HUES64 (cell line): ENCODE data around the gene MX2.

Source experiments
- H3K27ac ChIP-seq: 2 replicates; pipeline ENCODE4 v1.7.0; 2013; ENCODE audit warnings: low read depth, low read length, inconsistent platforms
- H3K27me3 ChIP-seq: 2 replicates; pipeline ENCODE4 v1.6.1; 2013; ENCODE audit warnings: mild to moderate bottlenecking, low read length; ENCODE audit not compliant: insufficient read depth
- H3K36me3 ChIP-seq: 2 replicates; pipeline ENCODE4 v1.6.1; 2013; ENCODE audit warnings: mild to moderate bottlenecking, low read length; ENCODE audit not compliant: insufficient read depth
- H3K4me1 ChIP-seq: 2 replicates; pipeline ENCODE4 v1.6.1; 2013; ENCODE audit warnings: mild to moderate bottlenecking, low read length, moderate library complexity; ENCODE audit not compliant: insufficient read depth
- H3K4me3 ChIP-seq: 2 replicates; pipeline ENCODE4 v1.5.1; 2013; ENCODE audit warnings: mild to moderate bottlenecking, low read length, moderate library complexity
- H3K9ac ChIP-seq: 2 replicates; pipeline ENCODE4 v1.6.1; 2013; ENCODE audit warnings: mild to moderate bottlenecking, low read depth, low read length
- H3K9me3 ChIP-seq: 2 replicates; pipeline ENCODE4 v1.6.1; 2013; ENCODE audit warnings: low read depth, low read length; ENCODE audit not compliant: insufficient read depth
- WGBS: fragments of 150-250, 120-280 bp; methylation state at CpG from one replicate; pipeline ENCODE4 v1.1.7; 2013; ENCODE audit warnings: missing lambda C conversion rate; 5-methylcytosine and 5-hydroxymethylcytosine counted together

MX2 gene

DNA sequence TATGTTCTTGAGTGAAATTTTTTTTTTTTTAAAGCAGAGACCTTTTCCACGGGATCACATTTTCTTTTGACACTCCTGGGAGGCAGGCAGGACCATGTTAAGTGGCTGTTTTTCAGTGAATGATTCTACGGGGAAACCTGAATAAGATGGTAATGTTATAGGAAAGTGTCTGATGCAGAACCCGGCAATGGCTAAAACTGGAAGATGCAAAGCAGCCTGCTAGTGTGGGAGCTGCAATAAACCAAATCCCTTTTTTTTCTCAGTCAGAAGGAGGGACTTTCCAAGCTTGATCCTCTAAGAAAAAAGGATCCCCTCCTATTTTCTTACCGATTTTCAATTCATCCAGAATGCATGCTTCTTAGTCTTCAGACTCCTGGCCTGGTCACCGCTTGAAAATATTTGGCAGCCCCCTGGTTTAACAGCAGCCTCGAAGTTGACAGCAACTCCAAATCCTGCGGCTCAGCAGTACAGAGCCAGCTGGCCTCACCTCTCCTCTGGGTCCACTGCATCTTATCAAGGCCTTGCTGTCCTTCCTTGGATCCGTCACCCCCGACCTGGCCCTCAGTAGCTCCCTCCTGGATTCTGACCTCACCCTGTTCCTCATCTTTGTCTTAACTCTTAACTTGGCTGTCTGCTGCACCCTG is 5.6 kb downstream of the MX2 start:
- H3K4me1 ChIP-seq = peaks cover 3% of the 10 kb centered on the region; the same call in 1 of the 2 replicates
- no peak overlapping the region for H3K27ac ChIP-seq
- no peak overlapping the region for H3K4me3 ChIP-seq
- H3K9me3 ChIP-seq = no peaks in the 10 kb centered on the region
- no peaks in the 10 kb centered on the region for H3K36me3 ChIP-seq
- H3K9ac ChIP-seq = no peak overlapping the region
- 0 out of 2 replicates have a peak, but pooled peaks cover 16% of the 10 kb centered on the region for H3K27me3 ChIP-seq
- WGBS = 77% methylated on average over 9 of the region's 9 CpGs

DNA sequence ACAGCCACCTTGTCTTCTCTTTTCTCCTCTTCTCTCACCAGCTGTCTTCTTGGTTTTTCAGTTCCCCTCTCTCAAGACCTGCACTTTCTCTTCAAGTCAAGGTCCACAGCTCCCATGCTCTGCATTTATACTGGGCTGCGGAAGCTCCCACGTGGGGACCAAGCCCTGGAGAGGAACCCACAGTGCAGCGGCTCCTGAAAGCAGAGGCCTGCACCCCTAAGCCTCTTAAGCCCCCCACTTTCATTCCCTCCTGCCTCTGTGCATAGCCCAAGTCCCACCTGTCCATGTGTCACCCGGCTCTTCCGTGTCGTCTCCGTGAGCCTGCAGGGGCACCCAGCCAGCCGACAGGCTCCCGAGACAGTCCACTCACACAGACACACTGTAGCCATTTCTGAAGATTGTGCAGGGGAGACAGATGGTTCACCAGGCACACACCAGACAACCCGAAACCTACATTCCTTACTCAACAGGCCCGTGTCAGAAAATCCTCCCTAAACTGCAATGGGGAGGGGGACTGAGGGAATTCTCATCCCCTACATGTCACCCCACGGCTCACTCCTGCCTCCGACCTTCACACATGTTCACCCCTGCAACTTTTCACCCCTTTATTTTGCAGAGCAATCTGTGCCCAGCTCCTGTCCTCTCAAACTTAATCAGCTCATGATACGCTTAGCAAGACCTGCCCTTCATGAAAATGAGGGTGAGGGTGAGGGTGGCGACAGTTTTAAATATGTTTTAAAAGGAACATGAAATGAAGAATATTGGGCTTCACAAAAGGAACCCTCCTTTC is 6.3 kb downstream of the MX2 start:
- Histone ChIP-seq H3K4me1 (peaks cover 3% of the 10 kb centered on the region; the same call in 1 of the 2 replicates), H3K36me3 (no peaks in the 10 kb centered on the region), H3K4me3 (no peak overlapping the region), H3K9me3 (no peaks in the 10 kb centered on the region), H3K27ac (no peak overlapping the region), H3K9ac (no peak overlapping the region), H3K27me3 (0 out of 2 replicates have a peak, but pooled peaks cover 16% of the 10 kb centered on the region)
- 91% methylated on average over 13 of the region's 15 CpGs for WGBS

DNA sequence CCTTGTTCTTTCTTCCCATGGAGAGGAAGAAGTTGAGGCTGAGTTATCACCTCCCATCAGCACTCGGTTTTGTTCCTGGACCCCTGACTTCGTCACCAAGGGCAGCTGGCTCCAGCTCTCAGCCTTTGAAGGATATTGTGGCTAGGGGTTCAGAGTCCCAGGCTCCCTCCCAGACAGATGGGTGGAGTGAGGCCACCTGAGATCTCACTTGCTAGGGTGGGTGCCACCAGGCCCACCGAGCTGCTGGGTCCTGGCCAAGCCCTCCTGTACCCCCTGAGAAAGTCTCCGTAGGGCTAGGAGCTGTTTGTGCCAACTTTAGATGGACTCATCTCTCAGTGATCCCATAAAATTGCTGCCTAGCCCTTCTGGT is 6.9 kb downstream of the MX2 start:
- WGBS = 81% methylated on average over 4 of the region's 4 CpGs
- Histone ChIP-seq H3K9me3 (no peaks in the 10 kb centered on the region), H3K9ac (no peak overlapping the region), H3K36me3 (no peaks in the 10 kb centered on the region), H3K4me3 (peak overlapping the region; percentile 54; the same call in 1 of the 2 replicates), H3K27me3 (0 out of 2 replicates have a peak, but pooled peaks cover 16% of the 10 kb centered on the region), H3K4me1 (peaks cover 3% of the 10 kb centered on the region; the same call in 1 of the 2 replicates), H3K27ac (no peak overlapping the region)

DNA sequence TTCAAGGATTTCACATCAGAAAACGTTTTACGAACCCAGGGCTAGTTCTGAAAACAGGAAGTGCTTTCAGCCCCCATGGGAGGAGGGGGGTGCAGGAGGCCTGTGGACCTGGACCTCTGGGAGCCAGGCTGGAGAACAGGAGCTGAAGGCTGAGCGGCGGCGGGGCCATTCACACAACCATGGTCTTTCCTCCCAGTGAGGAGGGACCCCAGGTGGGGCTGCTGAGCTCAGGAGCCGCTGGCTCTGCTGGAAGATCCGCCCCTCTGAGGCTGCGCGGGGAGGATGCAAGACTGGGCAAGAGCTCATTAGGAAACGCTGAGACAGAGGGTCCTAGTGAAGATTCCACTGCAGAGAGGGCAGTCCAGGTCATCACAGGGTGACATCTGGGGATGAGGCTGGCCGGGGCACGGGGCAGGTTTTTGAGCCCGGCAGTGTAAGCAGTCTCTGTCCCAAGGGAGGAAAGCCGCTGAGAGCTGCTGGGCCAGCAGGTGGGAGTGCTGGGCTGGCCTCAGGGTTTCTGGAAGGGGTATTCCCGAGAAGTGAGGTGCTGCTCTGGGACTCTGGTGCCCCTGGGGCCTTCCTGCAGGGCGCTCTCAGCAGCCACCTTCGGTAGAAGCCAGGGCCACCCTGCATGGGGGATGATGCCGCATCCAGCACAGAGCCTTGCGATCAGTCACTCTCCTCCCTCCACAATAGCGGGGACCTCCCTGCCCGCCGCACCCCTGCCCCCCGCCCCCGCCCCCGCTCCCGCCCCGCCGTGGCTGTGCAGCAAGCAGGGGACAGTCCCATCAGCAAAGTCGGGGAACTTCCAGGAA is 7.5 kb downstream of the MX2 start:
- 0 out of 2 replicates have a peak, but pooled peaks cover 16% of the 10 kb centered on the region for H3K27me3 ChIP-seq
- WGBS = 22% methylated on average over 26 of the region's 29 CpGs

DNA sequence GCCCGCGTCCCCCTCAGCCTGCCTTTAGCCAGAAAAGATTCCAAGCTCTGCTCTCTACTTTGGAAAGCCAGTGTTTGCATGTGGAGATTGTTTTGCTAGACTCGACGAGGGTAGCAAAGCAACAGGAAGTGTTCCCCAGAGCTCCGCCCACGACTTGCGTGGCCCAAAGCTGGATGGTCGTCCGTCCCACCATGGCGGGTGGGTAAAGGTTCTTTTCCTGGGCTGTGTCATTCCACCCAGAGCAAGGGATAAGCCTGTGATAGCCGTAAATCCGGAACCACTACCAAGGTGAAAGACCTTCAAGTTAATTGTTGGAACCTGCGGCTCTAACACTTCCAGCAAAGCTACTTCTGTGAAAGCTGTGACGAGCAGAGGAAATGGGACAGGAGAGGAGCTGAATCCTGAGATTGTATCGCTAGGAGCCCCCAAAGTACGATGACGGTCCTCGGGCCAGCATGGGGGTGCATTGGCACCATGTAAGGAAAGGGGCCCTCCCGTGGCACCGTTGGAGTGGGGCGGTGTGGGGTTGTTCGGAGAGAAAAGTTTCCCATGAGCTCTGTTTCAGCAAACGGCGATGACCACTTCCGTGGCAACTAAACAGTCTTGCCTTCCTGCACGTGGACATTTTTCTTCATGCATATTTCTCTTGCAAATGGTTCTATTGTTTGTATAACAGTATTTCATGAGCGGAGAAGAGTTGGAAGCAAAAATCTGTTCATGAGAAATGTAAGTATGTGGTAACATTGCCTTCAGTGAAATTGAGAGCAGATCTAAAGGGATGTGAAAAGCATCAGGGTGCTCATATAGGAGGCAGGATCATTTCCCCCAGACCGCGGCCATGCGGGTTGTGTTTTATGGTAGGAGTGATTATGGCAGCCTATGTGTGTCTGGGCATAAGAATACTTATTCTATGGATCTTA is 8.4 kb downstream of the MX2 start:
- Histone ChIP-seq H3K4me3 (peak overlapping the region; percentile 54), H3K27me3 (0 out of 2 replicates have a peak, but pooled peaks cover 16% of the 10 kb centered on the region), H3K9ac (no peak overlapping the region), H3K4me1 (peaks cover 3% of the 10 kb centered on the region; the same call in 1 of the 2 replicates), H3K9me3 (no peaks in the 10 kb centered on the region), H3K27ac (no peak overlapping the region), H3K36me3 (no peaks in the 10 kb centered on the region)
- 80% methylated on average over 29 of the region's 30 CpGs for WGBS

More for the DNA sequence above, 7.5 kb downstream of the MX2 start:
- Histone ChIP-seq H3K9ac (no peak overlapping the region), H3K4me3 (peak overlapping the region; percentile 54), H3K27ac (no peak overlapping the region), H3K36me3 (no peaks in the 10 kb centered on the region), H3K9me3 (no peaks in the 10 kb centered on the region), H3K4me1 (peaks cover 3% of the 10 kb centered on the region; the same call in 1 of the 2 replicates)

DNA sequence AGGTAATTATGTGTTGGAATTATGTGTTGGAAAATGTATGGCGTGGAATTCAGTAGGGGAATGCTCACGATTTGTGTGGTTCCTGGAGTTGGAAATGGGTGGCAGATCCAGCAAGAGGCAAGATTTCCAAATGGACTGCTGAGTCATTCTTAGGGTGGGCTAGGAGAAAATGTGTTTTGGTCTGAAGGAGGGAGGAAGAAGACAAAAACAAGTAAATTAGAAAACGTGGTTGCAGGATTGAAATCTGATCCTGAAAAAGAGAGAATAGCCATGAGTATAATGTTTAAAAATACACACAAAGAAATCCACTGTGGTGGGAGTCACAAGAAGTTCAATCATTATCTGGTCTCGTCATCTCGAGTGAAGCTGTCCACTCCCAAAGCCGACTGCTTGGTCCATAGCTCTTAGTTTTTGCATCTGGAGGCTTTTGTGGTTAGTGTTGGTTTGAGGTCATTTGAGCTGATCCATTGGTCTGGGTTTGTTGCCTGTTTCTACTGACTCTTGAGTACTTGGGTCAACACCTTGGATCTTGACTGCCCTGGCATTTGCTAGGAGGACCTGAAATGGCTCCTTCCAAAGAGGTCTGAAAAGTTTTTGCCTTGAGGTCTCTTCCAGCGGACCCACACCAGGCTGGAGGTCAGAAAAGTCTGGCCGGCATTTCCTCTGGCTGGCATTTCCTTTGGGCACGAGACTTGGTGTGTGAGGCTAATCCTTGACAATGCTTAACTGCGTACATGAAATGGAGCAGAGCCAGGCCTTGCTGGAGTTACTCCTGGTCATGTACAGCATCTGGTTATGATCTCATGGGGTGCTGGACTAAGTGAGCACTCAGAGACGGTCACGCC is 9.2 kb downstream of the MX2 start:
- Histone ChIP-seq H3K9me3 (no peaks in the 10 kb centered on the region), H3K27ac (no peak overlapping the region), H3K9ac (no peak overlapping the region), H3K4me1 (peaks cover 3% of the 10 kb centered on the region; the same call in 1 of the 2 replicates), H3K27me3 (0 out of 2 replicates have a peak, but pooled peaks cover 16% of the 10 kb centered on the region), H3K36me3 (no peaks in the 10 kb centered on the region), H3K4me3 (no peak overlapping the region)
- 86% methylated on average over 12 of the region's 12 CpGs for WGBS

DNA sequence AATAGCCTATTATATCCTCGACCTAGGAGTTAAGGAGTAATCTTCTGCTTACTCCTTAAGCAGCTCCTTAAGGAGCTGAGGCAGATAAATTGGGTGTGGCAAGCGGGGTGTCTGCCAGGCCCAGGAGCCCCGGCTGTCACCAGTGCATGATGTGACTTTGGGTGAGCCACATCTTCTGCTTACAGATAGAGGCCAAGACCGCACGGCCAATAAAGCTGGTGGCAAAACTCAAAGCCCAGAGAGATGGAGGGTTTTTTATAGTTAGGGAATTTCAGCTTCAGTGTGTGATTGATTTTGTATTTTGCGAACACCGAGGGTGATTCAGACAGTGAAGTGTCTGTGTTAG is 9.8 kb downstream of the MX2 start:
- Histone ChIP-seq H3K27me3 (0 out of 2 replicates have a peak, but pooled peaks cover 16% of the 10 kb centered on the region), H3K9ac (no peak overlapping the region), H3K4me3 (no peak overlapping the region), H3K36me3 (no peaks in the 10 kb centered on the region), H3K9me3 (no peaks in the 10 kb centered on the region), H3K4me1 (peaks cover 3% of the 10 kb centered on the region; the same call in 1 of the 2 replicates), H3K27ac (no peak overlapping the region)
- 96% methylated on average over 7 of the region's 7 CpGs for WGBS

DNA sequence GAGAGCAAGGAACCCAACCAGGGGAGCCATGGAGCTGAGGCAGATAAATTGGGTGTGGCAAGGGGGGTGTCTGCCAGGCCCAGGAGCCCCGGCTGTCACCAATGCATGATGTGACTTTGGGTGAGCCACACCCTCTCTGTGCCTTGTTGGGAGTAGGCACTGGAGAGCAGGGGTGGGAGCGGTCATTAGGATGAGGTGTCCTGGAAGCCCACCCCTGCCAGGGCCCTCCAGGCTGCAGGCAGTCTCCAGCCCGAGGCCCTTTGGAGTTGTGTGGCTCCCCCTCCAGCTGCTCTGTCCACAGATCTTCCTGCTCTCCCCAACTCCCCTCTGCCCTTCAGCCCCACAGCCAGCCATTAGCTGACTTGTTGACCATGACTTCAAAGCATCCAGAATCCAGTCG is 11.4 kb downstream of the MX2 start:
- H3K27me3 ChIP-seq = 0 out of 2 replicates have a peak, but pooled peaks cover 11% of the 10 kb centered on the region
- no peak overlapping the region for H3K4me3 ChIP-seq
- no peaks in the 10 kb centered on the region for H3K9me3 ChIP-seq
- H3K36me3 ChIP-seq = no peaks in the 10 kb centered on the region
- no peak overlapping the region for H3K9ac ChIP-seq
- peaks cover 3% of the 10 kb centered on the region; the same call in 1 of the 2 replicates for H3K4me1 ChIP-seq
- no peak overlapping the region for H3K27ac ChIP-seq
- WGBS = 78% methylated on average over 4 of the region's 4 CpGs

DNA sequence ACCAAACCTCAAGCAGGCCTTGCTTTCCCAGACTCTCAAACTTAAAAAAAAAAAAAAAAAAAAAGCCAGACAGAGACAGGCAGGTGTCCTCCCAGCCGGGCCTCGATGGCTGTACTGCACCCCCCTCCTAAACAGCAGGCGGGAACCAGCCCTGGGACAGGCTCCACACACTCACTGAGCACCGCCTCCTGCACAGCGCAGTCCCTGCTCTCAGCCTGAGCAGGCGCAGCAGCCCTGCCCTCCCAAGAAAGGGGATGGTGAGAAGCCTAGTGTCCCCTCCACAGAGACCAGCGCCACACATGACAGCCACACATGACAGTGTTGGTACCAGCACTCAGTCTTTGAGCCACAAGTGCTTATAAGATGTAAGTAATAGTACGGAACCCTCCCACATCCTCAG is 11.9 kb downstream of the MX2 start:
- WGBS = 93% methylated on average over 8 of the region's 8 CpGs
- Histone ChIP-seq H3K9ac (no peak overlapping the region), H3K27ac (no peak overlapping the region)

More for the DNA sequence above, 11.9 kb downstream of the MX2 start:
- no peak overlapping the region for H3K4me3 ChIP-seq
- 0 out of 2 replicates have a peak, but pooled peaks cover 7% of the 10 kb centered on the region for H3K27me3 ChIP-seq
- no peaks in the 10 kb centered on the region for H3K36me3 ChIP-seq
- H3K4me1 ChIP-seq = peaks cover 3% of the 10 kb centered on the region; the same call in 1 of the 2 replicates
- no peaks in the 10 kb centered on the region for H3K9me3 ChIP-seq
